Fibroblast of mammary gland (primary cell): ENCODE measurements around the gene TTC3.

Source experiments
- DNase-seq: peaks from one replicate; pipeline ENCODE4 v3.0.0-alpha.2; 2010; ENCODE audit warnings: low read depth
- H3K4me3 ChIP-seq: 2 replicates; pipeline ENCODE4 v1.5.1; 2011; ENCODE audit warnings: low read depth, mild to moderate bottlenecking, low read length, moderate library complexity; ENCODE audit not compliant: control insufficient read depth
- TF ChIP-seq, protein P1 (sequence below): conservative IDR thresholded peaks from 2 replicates; pipeline ENCODE4 v1.5.1; 2011; ENCODE audit warnings: low read depth, low read length, inconsistent platforms; ENCODE audit not compliant: control insufficient read depth, insufficient read depth

Gene TTC3

DNA sequence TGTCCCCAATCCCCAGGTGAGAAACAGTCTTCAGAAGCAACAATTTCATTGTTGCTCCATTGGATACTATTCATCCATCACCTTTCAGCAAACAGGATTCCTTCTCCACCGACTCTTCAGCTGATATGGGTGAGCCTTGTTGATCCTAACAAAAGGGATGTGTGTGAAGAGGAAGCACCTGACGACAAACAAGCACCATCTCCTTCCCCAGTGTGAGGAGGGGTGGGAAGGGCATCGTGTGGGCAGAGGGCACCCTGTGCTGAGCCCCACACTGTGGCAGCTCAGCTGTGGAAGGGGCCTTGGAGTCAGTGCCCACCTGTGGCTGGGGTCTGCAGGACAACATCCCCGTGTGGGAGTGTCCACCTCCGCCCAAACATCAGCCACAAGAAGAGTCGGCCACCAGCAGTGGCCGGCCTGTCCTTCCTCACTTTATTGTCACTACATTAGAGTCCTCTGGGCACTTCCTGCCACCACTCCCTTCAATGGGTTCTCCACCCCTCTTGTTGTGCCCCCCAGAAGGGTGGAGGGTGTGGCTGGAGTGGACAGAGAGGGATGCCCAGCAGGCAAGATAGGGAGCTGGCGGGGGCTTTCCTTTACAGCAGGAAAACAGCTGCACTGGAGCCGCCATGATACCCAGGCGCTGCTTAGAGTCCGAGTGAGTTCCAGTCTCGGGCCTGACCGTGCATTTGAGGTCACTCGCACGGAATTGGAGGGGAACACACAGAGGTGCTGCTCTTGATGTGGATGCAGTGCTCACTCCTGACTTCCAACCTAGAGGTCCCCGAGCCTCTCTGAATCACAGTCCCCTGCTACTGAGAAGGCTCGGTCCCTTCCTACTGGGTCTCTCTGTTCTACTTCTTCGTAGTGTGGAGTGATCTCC lies 153.2 kb downstream of the TTC3 start:
- TF ChIP-seq, protein P1, sequence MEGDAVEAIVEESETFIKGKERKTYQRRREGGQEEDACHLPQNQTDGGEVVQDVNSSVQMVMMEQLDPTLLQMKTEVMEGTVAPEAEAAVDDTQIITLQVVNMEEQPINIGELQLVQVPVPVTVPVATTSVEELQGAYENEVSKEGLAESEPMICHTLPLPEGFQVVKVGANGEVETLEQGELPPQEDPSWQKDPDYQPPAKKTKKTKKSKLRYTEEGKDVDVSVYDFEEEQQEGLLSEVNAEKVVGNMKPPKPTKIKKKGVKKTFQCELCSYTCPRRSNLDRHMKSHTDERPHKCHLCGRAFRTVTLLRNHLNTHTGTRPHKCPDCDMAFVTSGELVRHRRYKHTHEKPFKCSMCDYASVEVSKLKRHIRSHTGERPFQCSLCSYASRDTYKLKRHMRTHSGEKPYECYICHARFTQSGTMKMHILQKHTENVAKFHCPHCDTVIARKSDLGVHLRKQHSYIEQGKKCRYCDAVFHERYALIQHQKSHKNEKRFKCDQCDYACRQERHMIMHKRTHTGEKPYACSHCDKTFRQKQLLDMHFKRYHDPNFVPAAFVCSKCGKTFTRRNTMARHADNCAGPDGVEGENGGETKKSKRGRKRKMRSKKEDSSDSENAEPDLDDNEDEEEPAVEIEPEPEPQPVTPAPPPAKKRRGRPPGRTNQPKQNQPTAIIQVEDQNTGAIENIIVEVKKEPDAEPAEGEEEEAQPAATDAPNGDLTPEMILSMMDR: no peak
- DNase-seq: no peak
- no peak overlapping the region for H3K4me3 ChIP-seq

DNA sequence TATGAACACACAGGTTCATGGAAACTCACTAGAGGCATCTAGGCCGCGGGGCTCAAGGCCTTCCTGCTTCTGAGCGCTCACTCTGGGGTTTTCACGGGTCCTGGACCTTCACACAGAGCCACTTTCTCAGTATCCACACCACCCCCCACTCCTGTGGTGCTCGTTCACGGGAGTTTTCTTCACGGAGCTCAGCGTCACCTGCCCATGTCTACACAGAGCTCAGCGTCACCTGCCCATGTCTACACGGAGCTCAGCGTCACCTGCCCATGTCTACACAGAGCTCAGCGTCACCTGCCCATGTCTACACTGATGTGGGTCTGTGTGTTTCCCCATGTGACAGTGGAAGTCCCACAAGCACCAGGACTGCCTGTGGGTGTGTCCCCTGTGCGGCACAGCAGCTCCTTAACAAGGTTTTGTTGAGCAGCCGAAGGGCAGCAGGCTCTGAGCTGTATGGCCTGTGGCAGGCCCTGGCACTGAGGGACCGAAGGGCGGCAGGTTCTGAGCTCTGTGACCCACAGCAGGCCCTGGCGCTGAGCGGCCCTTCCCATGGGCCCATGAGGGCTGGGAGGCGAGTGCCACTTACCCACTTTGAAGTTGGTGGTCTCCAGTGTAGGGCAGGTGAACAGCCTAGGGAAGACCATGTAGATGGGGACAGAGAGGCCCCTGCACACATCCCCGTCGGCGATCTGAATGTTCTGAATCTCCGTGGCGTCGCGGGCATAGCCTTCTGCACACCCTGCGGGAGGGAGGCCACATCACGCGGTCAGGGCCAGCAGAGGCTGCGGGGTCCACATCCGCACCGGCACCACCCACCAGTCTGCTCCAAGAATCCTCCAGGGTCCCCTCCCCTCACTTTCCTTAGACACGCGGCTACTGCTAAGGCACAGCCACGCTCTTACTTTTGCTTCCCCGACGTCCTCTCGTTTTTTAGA lies 154.3 kb downstream of the TTC3 start:
- DNase-seq: no peak
- TF ChIP-seq, protein P1: no peak

DNA sequence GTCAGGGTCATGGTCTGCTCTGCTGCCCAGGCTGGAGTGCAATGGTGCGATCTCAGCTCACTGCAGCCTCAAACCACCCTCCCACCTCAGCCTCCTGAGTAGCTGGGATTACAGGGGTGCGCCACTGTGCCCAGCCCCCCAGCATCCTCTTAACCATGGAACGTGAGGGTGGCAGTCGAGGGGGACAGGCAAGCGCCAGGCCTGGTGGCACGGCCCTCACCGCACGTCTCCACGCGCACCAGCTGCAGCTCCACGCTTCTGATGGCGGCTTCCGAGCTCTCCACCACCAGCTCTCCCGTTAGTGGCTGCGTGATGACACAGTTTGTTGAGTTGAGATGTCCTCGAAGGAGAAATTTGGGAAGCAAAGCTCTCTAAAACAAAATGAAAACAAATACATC lies 154.9 kb downstream of the TTC3 start:
- TF ChIP-seq, protein P1: no peak
- no peak for DNase-seq

More for the DNA sequence above, 154.3 kb downstream of the TTC3 start:
- H3K4me3 ChIP-seq: no peak overlapping the region

DNA sequence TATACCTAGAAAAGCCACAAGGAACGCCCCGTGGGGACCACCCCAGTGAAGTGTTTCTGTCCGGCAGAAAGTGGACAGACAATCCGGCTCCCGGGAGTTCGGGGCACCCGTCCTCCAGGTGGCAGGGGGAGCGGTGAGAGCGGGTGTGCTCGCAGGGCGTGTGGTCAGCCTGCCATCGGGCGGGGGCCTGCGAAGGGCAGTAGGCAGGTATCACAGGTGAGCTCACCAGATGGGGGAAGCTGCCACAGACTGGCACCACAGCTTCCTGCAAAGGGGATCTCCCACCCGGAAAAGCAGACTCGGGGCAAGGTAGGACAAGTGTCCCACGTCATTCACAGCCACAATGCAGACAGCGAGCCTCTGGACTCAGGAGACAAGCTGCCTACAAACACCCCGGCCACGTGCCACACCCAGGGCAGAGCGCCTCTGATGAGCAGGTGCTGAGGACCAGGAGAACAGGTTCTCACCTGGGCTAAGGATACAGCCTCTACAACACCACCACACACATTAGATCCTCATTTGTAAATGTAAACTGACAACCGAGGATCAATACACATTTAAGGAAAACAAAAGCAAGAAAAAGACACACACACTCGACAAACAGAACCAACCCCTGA lies 157.7 kb downstream of the TTC3 start:
- H3K4me3 ChIP-seq: no peak overlapping the region
- DNase-seq: no peak
- TF ChIP-seq, protein P1: no peak

More for the DNA sequence above, 154.9 kb downstream of the TTC3 start:
- H3K4me3 ChIP-seq: no peak overlapping the region

DNA sequence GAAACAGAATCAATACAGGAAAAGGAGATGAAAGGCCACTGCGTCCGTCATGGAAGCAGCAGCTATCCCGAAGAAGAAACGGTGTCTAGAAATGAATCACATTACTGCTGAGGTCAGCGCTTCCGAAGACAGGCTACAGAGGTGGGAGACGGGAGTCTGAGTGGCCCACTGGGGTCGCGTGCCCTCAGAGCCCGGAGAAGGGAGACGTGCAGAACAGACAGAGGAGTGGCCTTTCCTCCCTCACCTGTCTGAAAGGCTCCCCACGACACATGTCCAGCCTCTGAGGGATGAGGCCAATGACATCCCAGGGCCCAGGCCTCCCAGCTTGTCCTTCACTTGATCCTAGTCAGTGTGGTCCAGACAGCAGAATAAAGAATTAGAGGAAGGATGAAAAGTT lies 158.2 kb downstream of the TTC3 start:
- TF ChIP-seq, protein P1: no peak
- DNase-seq: no peak

DNA sequence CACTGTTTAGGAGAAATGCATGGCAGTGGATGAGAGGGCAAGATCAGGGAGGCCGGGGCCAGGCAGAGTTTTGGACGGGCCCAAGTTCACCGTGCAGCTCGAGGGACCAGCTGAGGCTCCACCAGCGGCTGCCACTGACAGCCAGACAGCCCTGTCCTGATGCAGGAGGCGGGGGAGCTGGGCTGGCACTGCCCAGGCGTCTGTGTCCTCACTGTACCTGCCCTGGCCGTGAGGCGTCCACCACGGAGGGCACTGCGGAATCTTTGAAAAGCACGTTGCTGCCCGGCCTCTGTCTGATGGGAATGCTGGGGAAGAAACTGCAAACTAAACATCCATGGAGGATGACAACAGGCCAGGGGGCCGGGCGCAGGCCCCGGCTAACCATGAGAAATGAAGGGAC lies 158.6 kb downstream of the TTC3 start:
- DNase-seq: no peak
- TF ChIP-seq, protein P1: no peak
- no peak overlapping the region for H3K4me3 ChIP-seq

More for the DNA sequence above, 158.2 kb downstream of the TTC3 start:
- no peak overlapping the region for H3K4me3 ChIP-seq
